Measurements from ENCODE around the gene SEMA5B. TPM values are rescaled to one million over a fixed set of nuclear protein-coding genes. Genes with fewer than 3 reads are reported as not detected.

The SEMA5B gene
- total RNA-seq, 2 donors from 2014 or later: 0.09 to 2.9 TPM

DNA sequence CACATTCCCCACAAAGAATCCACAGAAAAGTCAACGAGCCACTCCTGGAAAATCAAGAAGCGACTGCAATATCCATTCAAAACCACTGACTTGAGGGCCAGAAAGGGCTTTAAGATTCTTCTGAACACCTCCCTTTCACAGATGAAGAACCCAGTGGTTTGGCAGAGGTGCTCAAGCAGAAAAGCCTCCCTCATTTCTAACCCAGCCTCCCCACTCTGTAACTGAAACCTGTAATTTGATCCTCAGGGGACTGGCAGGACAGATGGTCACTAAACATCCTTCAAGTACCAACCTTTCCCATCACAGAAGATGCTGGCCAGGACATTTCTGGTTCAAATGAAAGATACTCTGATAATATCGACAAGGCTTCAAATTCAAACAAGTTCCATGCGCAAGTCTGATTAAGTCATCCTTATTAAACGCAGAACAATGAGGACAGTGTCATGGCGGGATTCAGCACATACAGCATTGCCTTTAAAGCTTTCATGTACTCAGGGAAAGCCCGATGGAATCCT lies 5.5 kb downstream of the SEMA5B start:
- H3K9me3 ChIP-seq: no peaks in the 10 kb centered on the region
- H3K27me3 ChIP-seq (replicated peaks; ENCODE audit: insufficient read depth): no peaks in the 10 kb centered on the region
- no peak for TF ChIP-seq POLR2A (IDR thresholded peaks at IDR 0.05)
- TF ChIP-seq, protein P1, sequence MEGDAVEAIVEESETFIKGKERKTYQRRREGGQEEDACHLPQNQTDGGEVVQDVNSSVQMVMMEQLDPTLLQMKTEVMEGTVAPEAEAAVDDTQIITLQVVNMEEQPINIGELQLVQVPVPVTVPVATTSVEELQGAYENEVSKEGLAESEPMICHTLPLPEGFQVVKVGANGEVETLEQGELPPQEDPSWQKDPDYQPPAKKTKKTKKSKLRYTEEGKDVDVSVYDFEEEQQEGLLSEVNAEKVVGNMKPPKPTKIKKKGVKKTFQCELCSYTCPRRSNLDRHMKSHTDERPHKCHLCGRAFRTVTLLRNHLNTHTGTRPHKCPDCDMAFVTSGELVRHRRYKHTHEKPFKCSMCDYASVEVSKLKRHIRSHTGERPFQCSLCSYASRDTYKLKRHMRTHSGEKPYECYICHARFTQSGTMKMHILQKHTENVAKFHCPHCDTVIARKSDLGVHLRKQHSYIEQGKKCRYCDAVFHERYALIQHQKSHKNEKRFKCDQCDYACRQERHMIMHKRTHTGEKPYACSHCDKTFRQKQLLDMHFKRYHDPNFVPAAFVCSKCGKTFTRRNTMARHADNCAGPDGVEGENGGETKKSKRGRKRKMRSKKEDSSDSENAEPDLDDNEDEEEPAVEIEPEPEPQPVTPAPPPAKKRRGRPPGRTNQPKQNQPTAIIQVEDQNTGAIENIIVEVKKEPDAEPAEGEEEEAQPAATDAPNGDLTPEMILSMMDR (IDR thresholded peaks at IDR 0.05): no peak
- TF ChIP-seq POLR2AphosphoS5 (IDR thresholded peaks at IDR 0.05): no peak
- intact Hi-C loops (cut with DNase I): loop anchor here (10.0 kb wide), 1 partner anchor 233 kb away; no protein-coding TSS in a partner anchor
- no peak for DNase-seq (ENCODE audit: low spot score)
- H3K4me1 ChIP-seq (replicated peaks): no peaks in the 10 kb centered on the region
- H3K36me3 ChIP-seq: no peaks in the 10 kb centered on the region
- WGBS: 67% methylated on average over 7 of the region's 7 CpGs
- no peak overlapping the region for H3K27ac ChIP-seq
- no peak overlapping the region for H3K4me3 ChIP-seq

- no peak overlapping the region for H3K27ac ChIP-seq
- no peaks in the 10 kb centered on the region for H3K4me1 ChIP-seq (replicated peaks)
- DNase-seq (ENCODE audit: low spot score): no peak
- H3K4me3 ChIP-seq: no peak overlapping the region
- H3K9me3 ChIP-seq: no peaks in the 10 kb centered on the region
- TF ChIP-seq POLR2A (IDR thresholded peaks at IDR 0.05) (no peak), POLR2AphosphoS5 (IDR thresholded peaks at IDR 0.05) (no peak)
- TF ChIP-seq, protein P1 (IDR thresholded peaks at IDR 0.05): no peak
- intact Hi-C loops (cut with DNase I): loop anchor here (10.0 kb wide), 1 partner anchor 233 kb away; no protein-coding TSS in a partner anchor
- H3K36me3 ChIP-seq: no peaks in the 10 kb centered on the region
- 88% methylated on average over 7 of the region's 7 CpGs for WGBS
- no peaks in the 10 kb centered on the region for H3K27me3 ChIP-seq (replicated peaks; ENCODE audit: insufficient read depth)
Observed at GRCh38 chr3:123021388-123021787, 6.2 kb downstream of the SEMA5B start.

- Histone ChIP-seq H3K4me3 (no peak overlapping the region), H3K36me3 (no peaks in the 10 kb centered on the region), H3K9me3 (no peaks in the 10 kb centered on the region), H3K27ac (no peak overlapping the region), H3K4me1 (replicated peaks) (no peaks in the 10 kb centered on the region), H3K27me3 (replicated peaks; ENCODE audit: insufficient read depth) (no peaks in the 10 kb centered on the region)
- TF ChIP-seq, protein P1 (IDR thresholded peaks at IDR 0.05): no peak
- TF ChIP-seq POLR2AphosphoS5 (IDR thresholded peaks at IDR 0.05): no peak
- no peak for TF ChIP-seq POLR2A (IDR thresholded peaks at IDR 0.05)
- intact Hi-C loops (cut with DNase I): loop anchor here (10.0 kb wide), 1 partner anchor 234 kb away; no protein-coding TSS in a partner anchor
- 98% methylated on average over 3 of the region's 3 CpGs for WGBS
- no peak for DNase-seq (ENCODE audit: low spot score)
Observed at GRCh38 chr3:123020709-123021108, 6.9 kb downstream of the SEMA5B start.

DNA sequence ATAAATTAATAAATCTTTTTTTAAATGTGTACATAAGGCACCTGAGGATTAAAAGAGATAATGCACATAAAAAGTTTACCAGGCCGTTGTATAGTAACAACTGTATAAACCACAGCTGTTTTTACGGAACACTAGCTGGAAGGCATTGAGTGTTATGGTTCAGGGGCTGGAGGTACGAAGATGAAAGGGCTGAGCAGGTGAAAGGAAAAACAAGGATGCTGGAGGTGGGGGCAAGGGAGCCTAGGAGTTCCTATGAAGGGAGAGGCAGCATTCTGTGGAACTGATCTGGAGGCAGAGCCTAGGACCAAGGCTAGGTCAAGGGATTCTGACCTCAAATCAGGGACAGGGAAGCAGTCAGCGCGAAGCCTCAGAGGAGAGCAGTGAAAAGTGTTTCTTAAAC lies 8.0 kb downstream of the SEMA5B start:
- TF ChIP-seq POLR2A (IDR thresholded peaks at IDR 0.05) (no peak), POLR2AphosphoS5 (IDR thresholded peaks at IDR 0.05) (no peak)
- TF ChIP-seq, protein P1 (IDR thresholded peaks at IDR 0.05): no peak
- Histone ChIP-seq H3K9me3 (no peaks in the 10 kb centered on the region), H3K36me3 (no peaks in the 10 kb centered on the region), H3K4me3 (no peak overlapping the region), H3K4me1 (replicated peaks) (no peaks in the 10 kb centered on the region), H3K27ac (no peak overlapping the region), H3K27me3 (replicated peaks; ENCODE audit: insufficient read depth) (no peaks in the 10 kb centered on the region)
- intact Hi-C loops (cut with DNase I): no loop called here
- DNase-seq (ENCODE audit: low spot score): no peak
- 71% methylated on average over 5 of the region's 5 CpGs for WGBS

- intact Hi-C loops (cut with DNase I): no loop called here
- Histone ChIP-seq H3K27me3 (replicated peaks; ENCODE audit: insufficient read depth) (no peaks in the 10 kb centered on the region), H3K4me1 (replicated peaks) (no peaks in the 10 kb centered on the region), H3K27ac (no peak overlapping the region), H3K4me3 (no peak overlapping the region), H3K36me3 (no peaks in the 10 kb centered on the region), H3K9me3 (no peaks in the 10 kb centered on the region)
- WGBS: 68% methylated on average over 3 of the region's 3 CpGs
- no peak for DNase-seq (ENCODE audit: low spot score)
- TF ChIP-seq, protein P1 (IDR thresholded peaks at IDR 0.05): no peak
- TF ChIP-seq POLR2A (IDR thresholded peaks at IDR 0.05) (no peak), POLR2AphosphoS5 (IDR thresholded peaks at IDR 0.05) (no peak)
Observed at GRCh38 chr3:123019161-123019560, 8.4 kb downstream of the SEMA5B start.
